Liver (tissue), 9 donors: Measurements from ENCODE around the gene NPAS4. TPM values are rescaled to one million over a fixed set of nuclear protein-coding genes. Genes with fewer than 3 reads are reported as not detected.

Experiments used
- DNase-seq: peaks from one replicate; pipeline ENCODE4 v3.0.0-alpha.2; 2017; ENCODE audit warnings: low spot score
- H3K27ac ChIP-seq, 2 donors: one replicate each; pipeline ENCODE4 v1.7.0; 2013; ENCODE audit warnings: inconsistent platforms in 2 of 2, low read length in 2 of 2, control low read depth in 1 of 2, low read depth in 1 of 2, mild to moderate bottlenecking in 1 of 2
- H3K27me3 ChIP-seq, 4 donors: one replicate each; pipeline versions ENCODE4 v1.6.1 to v1.7.0; 2013; ENCODE audit warnings: low read length in 3 of 4, inconsistent platforms in 1 of 4, mild to moderate bottlenecking in 1 of 4, moderate library complexity in 1 of 4; ENCODE audit not compliant: control insufficient read depth in 4 of 4, insufficient read depth in 4 of 4
- H3K36me3 ChIP-seq, 4 donors: one replicate each; pipeline versions ENCODE4 v1.6.1 to v1.7.0; 2013; ENCODE audit warnings: low read length in 3 of 4, mild to moderate bottlenecking in 3 of 4, low read depth in 1 of 4, moderate library complexity in 1 of 4; ENCODE audit not compliant: control insufficient read depth in 4 of 4, insufficient read depth in 3 of 4
- H3K4me1 ChIP-seq, 4 donors: one replicate each; pipeline versions ENCODE4 v1.6.1 to v1.7.0; 2013; ENCODE audit warnings: low read length in 3 of 4, mild to moderate bottlenecking in 3 of 4, moderate library complexity in 1 of 4; ENCODE audit not compliant: control insufficient read depth in 4 of 4, insufficient read depth in 4 of 4
- H3K4me3 ChIP-seq, 3 donors: one replicate each; pipeline versions ENCODE4 v1.6.1 to v1.7.0; 2013; ENCODE audit warnings: low read length in 3 of 3, control low read depth in 1 of 3, low read depth in 1 of 3, mild to moderate bottlenecking in 1 of 3
- H3K9ac ChIP-seq, 2 donors: one replicate each; pipeline ENCODE4 v1.7.0; 2013; ENCODE audit warnings: low read length in 2 of 2, mild to moderate bottlenecking in 2 of 2, moderate library complexity in 2 of 2, control low read depth in 1 of 2, low read depth in 1 of 2
- H3K9me3 ChIP-seq, 4 donors: one replicate each; pipeline versions ENCODE4 v1.6.1 to v1.7.0; 2013; ENCODE audit warnings: low read length in 3 of 4; ENCODE audit not compliant: control insufficient read depth in 4 of 4
- ATF3 ChIP-seq: IDR thresholded peaks from 2 replicates; pipeline ENCODE4 v1.6.1; 2016; ENCODE audit warnings: antibody characterized with exemption
- GABPA ChIP-seq, 2 donors: IDR thresholded peaks in 1 of 2; conservative IDR thresholded peaks in 1 of 2; 2 replicates each; pipeline ENCODE4 v1.6.1; 2016; ENCODE audit warnings: antibody characterized with exemption in 2 of 2, mild to moderate bottlenecking in 1 of 2, moderate library complexity in 1 of 2
- HNF4A ChIP-seq, 2 donors: conservative IDR thresholded peaks; 2 replicates each; pipeline ENCODE4 v1.6.1; 2016; ENCODE audit warnings: antibody characterized with exemption in 2 of 2, mild to moderate bottlenecking in 2 of 2
- HNF4G ChIP-seq: IDR thresholded peaks from 2 replicates; pipeline ENCODE4 v1.6.1; 2016; ENCODE audit warnings: antibody characterized with exemption
- MAX ChIP-seq: IDR thresholded peaks from 2 replicates; pipeline ENCODE4 v1.6.1; 2016; ENCODE audit warnings: antibody characterized with exemption
- NR2F2 ChIP-seq: IDR thresholded peaks from 2 replicates; pipeline ENCODE4 v1.6.1; 2016; ENCODE audit warnings: antibody characterized with exemption
- REST ChIP-seq: IDR thresholded peaks from 2 replicates; pipeline ENCODE4 v1.6.1; 2016; ENCODE audit warnings: antibody characterized with exemption, mild to moderate bottlenecking
- RXRA ChIP-seq, 2 donors: IDR thresholded peaks; 2 replicates each; pipeline ENCODE4 v1.6.1; 2017 to 2018; ENCODE audit warnings: antibody characterized with exemption in 2 of 2, mild to moderate bottlenecking in 1 of 2
- SP1 ChIP-seq: IDR thresholded peaks from 2 replicates; pipeline ENCODE4 v1.6.1; 2018; ENCODE audit warnings: antibody characterized with exemption, mild to moderate bottlenecking
- WGBS: extraction: QIAGEN DNeasy Blood & Tissue Kit; methylation state at CpG from one replicate; pipeline ENCODE4 v1.1.7; 2013; 5-methylcytosine and 5-hydroxymethylcytosine counted together
- polyA plus RNA-seq, 2 donors: library from polyadenylated mRNA; stranded (reverse) in 1 of 2; unstranded in 1 of 2; fragments of 200-250 nt in 1 of 2; fragments of >200 nt in 1 of 2; fragmentation: Nextera tagmentation in 1 of 2; extraction: Ambion mirVana in 1 of 2; gene quantifications; one replicate each; pipeline versions ENCODE4 v1.2.1 to v1.2.3, GENCODE V29; 2013 to 2015
- total RNA-seq, 2 donors: library from RNA; depleted of rRNA; stranded (reverse); fragments of >200 nt; gene quantifications; one replicate each; pipeline ENCODE4 v1.2.3, GENCODE V29; 2014
- TF ChIP-seq, protein P1 (sequence below): fragments of 150-350 bp; IDR thresholded peaks from 2 replicates; pipeline ENCODE4 v1.5.1; 2017; ENCODE audit warnings: improper control_type of control experiment, low read depth, low read length; ENCODE audit not compliant: missing input control
- donor health status: healthy.
- donor health status: healthy.
- donor health status: healthy.
- donor health status: healthy.
- donor health status: healthy.

Gene NPAS4
- total and polyA plus RNA-seq, 4 donors: 0.01 TPM; not detected in 3

GRCh38 chr11:66466225-66467033 is 45.6 kb downstream of the NPAS4 start, which contains the start of gene PELI3:
TSS of gene PELI3 (plus strand) at chr11:66466905. CDS start at chr11:66468129, 1,224 bp downstream.
- 3% methylated on average over 63 of the region's 63 CpGs for whole genome bisulfite sequencing

GRCh38 chr11:66467034-66467659 is 46.3 kb downstream of the NPAS4 start:
- Histone ChIP-seq H3K27me3 (no peaks in the 10 kb centered on the region), H3K27ac (no peak overlapping the region), H3K4me1 (peaks cover 4 to 16% (median 10%) of the 10 kb centered on the region in 4 donors), H3K4me3 (peak overlapping the region; percentile 28 to 90 (median 44)), H3K9ac (no peak overlapping the region), H3K9me3 (no peaks in the 10 kb centered on the region), H3K36me3 (peaks cover 0 to under 1% (median 0%) of the 10 kb centered on the region in 4 donors)
- 3% methylated on average over 72 of the region's 72 CpGs for WGBS
- DNase-seq: no peak
- TF ChIP-seq HNF4G (no peak), ATF3 (no peak), RXRA (IDR thresholded peaks at IDR 0.05) (no peak), NR2F2 (no peak), MAX (no peak)
- TF ChIP-seq, protein P1, sequence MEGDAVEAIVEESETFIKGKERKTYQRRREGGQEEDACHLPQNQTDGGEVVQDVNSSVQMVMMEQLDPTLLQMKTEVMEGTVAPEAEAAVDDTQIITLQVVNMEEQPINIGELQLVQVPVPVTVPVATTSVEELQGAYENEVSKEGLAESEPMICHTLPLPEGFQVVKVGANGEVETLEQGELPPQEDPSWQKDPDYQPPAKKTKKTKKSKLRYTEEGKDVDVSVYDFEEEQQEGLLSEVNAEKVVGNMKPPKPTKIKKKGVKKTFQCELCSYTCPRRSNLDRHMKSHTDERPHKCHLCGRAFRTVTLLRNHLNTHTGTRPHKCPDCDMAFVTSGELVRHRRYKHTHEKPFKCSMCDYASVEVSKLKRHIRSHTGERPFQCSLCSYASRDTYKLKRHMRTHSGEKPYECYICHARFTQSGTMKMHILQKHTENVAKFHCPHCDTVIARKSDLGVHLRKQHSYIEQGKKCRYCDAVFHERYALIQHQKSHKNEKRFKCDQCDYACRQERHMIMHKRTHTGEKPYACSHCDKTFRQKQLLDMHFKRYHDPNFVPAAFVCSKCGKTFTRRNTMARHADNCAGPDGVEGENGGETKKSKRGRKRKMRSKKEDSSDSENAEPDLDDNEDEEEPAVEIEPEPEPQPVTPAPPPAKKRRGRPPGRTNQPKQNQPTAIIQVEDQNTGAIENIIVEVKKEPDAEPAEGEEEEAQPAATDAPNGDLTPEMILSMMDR: peak; percentile 36

More at GRCh38 chr11:66466225-66467033, 45.6 kb downstream of the NPAS4 start, which contains the start of gene PELI3:
- no peaks in the 10 kb centered on the region for H3K36me3 ChIP-seq
- H3K4me3 ChIP-seq: peak within 1 kb of the TSS; percentile 44 to 90 (median 80)
- H3K27ac ChIP-seq: peak within 1 kb of the TSS in 1 of 2 donors; percentile 69
- peak within 1 kb of the TSS in 1 of 2 donors; percentile 41 for H3K9ac ChIP-seq
- TF ChIP-seq GABPA (IDR thresholded peaks at IDR 0.05 in 1 of 2, conservative IDR thresholded peaks at IDR 0.05 in 1 of 2): peak in 1 of 2 donors; percentile 18
- no peak for TF ChIP-seq RXRA (IDR thresholded peaks at IDR 0.05)
- TF ChIP-seq REST: peak; percentile 71
- TF ChIP-seq HNF4A (conservative IDR thresholded peaks at IDR 0.05): no peak
- TF ChIP-seq SP1: peak; percentile 58
- TF ChIP-seq, protein P1: no peak
- no peak for TF ChIP-seq NR2F2
- peak; percentile 98 for DNase-seq
- H3K9me3 ChIP-seq: no peaks in the 10 kb centered on the region
- no peaks in the 10 kb centered on the region for H3K27me3 ChIP-seq
- peaks cover 4 to 16% (median 10%) of the 10 kb centered on the region in 4 donors for H3K4me1 ChIP-seq
